HG02840 (cell line): ENCODE data around the gene TXNRD2.
"Not testable (repeated sequence)": the region's sequence is repeated elsewhere in the genome, so short reads cannot be mapped to it uniquely, and the experiment has no call there.

Source experiments
- ATAC-seq: cut with Tn5 transposase; IDR thresholded peaks from one replicate; pipeline ENCODE4 v1.9.1; 2021; ENCODE audit warnings: mild to moderate bottlenecking, moderate library complexity, moderate number of reproducible peaks; ENCODE audit not compliant: unreplicated experiment, low FRiP score

The TXNRD2 gene

DNA sequence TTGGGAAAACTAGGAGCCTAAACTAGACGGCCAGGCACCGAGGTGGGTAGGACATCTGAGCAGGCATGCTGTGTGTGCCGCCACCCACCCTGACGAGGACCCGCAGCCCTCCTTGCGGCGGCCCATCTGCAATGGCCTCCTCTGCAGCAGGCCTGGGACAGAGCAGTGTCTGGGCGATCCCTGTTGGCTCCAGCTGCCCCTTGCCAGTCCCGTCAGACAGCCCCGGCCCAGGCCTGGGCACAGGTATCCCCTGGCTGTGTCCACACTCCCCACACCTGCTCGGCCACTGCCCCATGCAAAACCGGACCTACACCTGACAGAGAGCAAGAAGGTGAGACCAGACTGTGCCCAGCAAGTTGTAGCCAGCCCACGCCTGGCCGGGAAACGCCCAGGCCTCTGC lies 48.3 kb downstream of the TXNRD2 start:
- no peak for ATAC-seq

DNA sequence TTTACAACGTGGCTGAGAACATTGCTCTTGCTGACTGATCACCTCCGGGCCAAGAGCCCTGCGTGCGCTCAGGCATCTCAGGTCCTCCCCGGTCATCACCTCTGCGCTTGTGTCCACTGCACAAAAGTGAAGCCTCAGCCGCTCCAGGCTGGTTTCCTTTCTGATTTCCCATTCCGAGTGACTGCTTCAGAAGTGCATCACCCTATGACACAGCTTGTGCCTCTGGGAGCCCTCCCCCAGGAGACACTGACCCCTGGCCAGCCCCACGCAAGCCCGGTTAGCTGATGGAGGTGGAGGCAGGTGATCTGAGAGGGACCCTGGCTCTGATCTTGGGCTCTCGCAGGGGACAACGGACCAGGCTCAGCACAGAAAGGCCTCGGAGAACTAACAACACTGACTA lies 48.7 kb downstream of the TXNRD2 start:
- ATAC-seq = no peak

GRCh38 chr22:19892257-19892879 lies 49.2 kb downstream of the TXNRD2 start:
- no peak for ATAC-seq

DNA sequence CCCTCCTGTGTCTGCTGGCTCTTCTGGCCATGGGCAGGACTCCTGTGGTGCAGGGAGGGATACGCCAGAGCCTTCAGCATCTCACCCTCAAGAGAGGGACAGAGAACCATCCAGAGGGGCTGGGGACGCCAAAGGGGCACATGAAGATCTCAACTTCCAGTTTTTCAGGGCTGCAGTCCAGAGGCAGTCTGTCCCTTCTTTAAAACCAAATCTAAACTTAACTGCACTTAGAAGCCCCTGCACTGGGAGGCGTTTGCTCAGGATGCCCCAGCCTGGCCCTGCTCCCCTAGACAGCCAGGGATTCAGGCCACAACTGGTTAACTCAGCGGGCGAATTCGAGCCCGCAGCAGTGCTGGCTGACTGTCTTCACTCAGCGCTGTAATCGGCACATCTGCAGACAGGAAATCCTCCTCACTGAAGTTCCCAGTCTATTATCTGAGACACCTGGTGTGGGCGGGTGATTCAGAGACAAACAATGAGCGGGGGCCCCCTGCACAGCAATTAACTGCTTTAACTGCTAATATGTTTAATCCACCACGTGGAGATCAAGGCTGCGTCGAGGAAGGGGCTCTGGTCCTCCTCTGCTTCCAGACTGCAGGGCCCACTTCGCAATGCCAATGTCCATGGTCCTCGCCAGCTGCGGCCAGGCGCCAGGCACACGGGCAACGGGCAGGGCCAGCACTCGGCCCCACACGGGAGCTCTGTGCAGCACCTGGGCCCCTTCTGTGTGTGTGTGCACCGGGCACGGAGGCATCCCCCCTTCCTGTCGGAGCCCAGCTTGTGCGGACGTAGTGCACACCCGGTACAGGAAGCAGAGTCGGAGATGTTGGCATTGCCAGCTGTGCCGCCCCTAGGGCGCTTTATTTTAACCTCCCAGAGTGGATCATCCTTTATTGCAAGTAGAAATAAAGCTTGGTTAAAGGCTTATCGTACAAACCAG lies 50.0 kb downstream of the TXNRD2 start:
- ATAC-seq = no peak

DNA sequence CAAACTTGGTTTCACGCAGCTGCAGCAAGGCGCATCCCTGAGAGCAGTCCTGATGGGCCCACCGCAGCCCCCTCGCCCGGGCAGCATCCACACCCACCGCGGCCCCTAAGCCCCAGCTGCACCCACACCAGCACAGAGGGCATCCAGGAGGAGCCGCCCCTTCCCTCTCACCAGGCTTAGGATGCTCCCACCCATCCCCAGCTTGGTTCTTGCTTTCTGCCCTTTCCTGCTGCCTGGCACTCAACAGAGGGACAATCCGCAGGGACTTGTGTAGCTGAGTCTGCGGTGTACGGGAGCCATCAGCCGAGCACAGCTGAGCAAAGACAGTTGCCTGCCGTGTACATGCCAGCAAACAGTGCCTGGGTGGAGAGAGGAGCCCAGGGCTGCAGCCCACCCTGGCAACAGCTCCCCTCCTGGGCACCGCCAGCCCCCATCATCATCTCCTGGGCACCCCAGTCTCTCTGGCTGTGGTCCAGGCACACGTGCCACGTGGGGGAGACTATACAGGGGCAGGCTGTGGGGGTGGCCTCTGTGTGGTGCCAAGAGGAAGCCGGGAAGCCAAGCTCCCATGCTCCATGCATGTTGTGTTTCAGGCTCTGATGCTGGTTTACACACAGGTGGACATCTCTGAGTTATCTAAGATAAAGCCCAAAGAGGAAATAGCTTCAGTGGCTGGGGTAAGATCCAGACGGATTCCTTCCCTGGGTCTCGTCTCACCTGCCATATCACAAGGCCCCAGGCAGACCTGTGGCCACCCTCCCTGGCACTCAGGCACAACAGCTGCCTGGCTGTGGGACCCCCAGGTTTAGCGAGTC lies 50.9 kb downstream of the TXNRD2 start:
- no peak for ATAC-seq

DNA sequence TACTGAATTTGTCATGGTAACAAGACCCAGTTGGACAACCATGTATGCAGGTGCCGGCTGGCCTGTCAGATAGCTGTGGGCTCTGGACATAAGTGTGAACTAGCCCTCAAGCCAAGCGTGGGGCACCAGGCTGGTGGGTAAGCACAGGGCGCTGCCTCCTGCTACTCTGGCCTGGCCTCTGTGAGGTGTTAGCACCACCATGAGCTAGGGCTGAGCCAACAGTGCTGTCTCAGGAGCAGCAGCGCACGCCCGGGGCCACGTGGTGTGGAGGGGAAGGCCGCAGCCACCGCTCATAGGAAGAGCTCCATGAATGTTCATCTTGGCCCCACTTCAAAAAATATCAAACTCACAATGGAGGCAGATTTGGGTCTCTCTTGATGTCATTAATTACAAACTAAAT lies 51.7 kb downstream of the TXNRD2 start:
- ATAC-seq = no peak

- no peak for ATAC-seq
Measured at GRCh38 chr22:19888131-19888746, 53.4 kb downstream of the TXNRD2 start.

DNA sequence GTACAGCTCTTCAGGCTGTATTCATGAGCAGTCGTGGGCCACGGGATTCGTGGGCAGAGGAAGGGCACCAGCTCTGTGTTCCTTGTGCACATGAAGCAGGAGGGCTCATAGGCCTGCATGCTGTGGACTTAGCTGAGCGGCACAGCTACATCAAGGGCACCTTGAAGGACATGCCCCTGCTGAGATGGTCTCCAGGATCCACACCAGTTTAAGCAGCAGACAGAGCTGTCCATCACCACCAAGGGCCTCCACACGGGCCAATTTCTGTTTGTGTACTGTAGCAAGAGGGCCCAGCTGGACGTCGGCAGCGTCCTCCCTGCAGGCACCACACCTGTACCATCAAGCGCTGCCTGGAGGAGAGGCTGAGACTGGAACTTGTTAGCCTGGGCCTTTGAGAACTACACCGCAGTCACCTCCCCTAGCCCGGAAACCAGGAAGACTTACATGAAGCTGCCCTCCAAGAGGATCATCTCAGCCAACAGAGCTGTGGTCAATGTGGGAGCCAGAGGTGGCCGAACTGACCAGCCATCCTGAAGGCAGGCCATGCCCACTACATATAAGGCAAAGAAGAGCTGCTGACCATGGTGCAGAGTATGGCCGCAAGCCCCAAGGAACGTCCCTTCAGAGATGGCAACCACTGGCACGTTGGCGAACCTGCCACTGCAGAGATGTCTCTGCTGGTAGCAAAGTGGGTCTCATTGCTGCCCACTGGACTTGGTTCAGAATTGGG lies 54.2 kb downstream of the TXNRD2 start:
- ATAC-seq = no peak

DNA sequence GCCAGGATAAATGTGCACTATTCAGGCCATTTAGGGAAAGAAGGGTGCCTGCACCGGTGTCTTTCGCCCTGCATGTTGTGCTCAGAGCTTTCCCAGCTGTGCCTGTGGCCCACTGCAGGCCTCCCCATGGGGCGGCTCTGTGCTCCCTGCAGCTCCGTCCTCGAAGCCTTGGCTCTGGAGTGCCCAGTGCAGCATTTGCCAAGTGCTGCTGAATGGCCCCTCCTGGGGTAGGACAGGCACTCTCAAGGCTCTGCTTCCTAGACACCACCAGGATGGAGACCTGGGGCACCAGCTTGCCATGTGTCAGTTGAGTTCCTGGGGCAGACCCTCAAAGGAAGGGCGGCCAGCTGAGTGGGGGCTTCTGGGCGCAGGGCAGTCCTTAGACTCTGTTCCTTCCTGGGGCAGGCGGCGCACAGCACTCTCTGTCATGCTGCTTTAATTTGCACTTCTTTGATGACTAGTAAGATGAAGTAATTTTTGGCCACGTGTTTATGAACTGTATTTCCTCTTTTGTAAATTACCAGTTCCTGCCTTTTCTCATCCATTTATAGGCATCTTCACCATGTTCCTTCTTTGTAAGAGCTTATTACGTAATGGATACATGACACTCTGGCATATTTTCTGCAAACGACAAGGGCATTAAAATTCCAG lies 54.9 kb downstream of the TXNRD2 start:
- no peak for ATAC-seq

GRCh38 chr22:19885841-19886592 lies 55.6 kb downstream of the TXNRD2 start:
- no peak for ATAC-seq

GRCh38 chr22:19884954-19885751 lies 56.5 kb downstream of the TXNRD2 start:
- no peak for ATAC-seq

GRCh38 chr22:19884161-19884953 lies 57.3 kb downstream of the TXNRD2 start:
- no peak for ATAC-seq

GRCh38 chr22:19883446-19883845 lies 58.2 kb downstream of the TXNRD2 start:
- ATAC-seq = not testable (repeated sequence)

- ATAC-seq = no peak
Measured at GRCh38 chr22:19882446-19883381, 58.9 kb downstream of the TXNRD2 start.

DNA sequence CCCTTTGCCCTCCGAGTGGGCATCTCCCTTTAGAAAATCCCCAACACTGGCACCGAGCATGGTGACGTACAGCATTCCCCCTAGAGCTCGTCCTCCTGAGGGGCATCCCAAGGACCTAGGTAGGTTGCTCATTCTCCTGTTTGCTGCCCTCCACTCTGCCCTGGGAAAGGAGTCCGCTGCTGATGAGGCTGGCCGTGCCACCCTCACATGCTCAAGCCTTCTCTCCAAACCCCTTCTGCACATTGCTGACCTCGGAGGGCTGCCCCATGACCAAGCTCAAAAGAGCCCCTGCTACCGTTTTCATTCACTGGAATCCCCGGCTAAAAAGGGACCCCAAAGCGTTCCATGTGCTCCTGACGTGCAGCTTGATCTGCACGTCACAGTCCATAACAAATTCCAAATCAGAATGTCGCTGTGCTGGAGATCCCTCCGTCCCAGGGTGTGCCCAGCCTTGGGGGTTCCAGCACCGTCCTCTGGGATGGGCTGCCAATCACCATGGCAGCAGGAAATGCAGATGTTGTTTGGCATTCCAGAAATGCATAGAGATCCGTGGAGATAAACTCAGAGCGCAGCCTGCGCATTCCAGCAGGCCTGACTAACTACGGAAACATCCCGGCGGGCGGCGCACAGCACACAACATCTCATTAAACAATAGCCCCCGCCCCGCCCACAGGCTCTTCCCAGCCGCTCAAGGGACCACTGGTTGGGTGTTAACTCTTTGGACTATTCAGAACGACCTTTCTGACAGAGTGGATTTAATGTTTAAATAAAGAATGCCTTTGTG lies 60.6 kb downstream of the TXNRD2 start:
- ATAC-seq = no peak
